HL-60 (cell line): Measurements from ENCODE around the gene MZF1.

Experiments
- DNase-seq, 2 experiments: peaks; one replicate each; pipeline ENCODE4 v3.0.0-alpha.2; 2010 to 2020; ENCODE audit warnings: low read depth in 1 of 2, low spot score in 1 of 2
- H3K27ac ChIP-seq: fragments of 250-450 bp; sonication (Bioruptor Pico); replicated peaks from 2 replicates; pipeline ENCODE4 v1.5.1; 2020; ENCODE audit warnings: mild to moderate bottlenecking, moderate library complexity
- H3K27me3 ChIP-seq: fragments of 250-450 bp; sonication (Bioruptor Pico); 2 replicates; pipeline ENCODE4 v1.5.1; 2021; ENCODE audit warnings: mild to moderate bottlenecking, moderate library complexity; ENCODE audit not compliant: insufficient read depth, poor library complexity, severe bottlenecking
- H3K4me3 ChIP-seq: replicated peaks from 2 replicates; pipeline ENCODE4 v1.5.1; 2011; ENCODE audit warnings: mild to moderate bottlenecking, control low read depth, low read length; ENCODE audit not compliant: insufficient read depth
- CTCF ChIP-seq: IDR thresholded peaks from one replicate; pipeline ENCODE4 v1.5.1; 2011; ENCODE audit warnings: low read length, control low read depth, inconsistent platforms; ENCODE audit not compliant: insufficient read depth
- GABPA ChIP-seq: IDR thresholded peaks from 2 replicates; pipeline ENCODE4 v1.6.1; 2012; ENCODE audit warnings: low read depth
- POLR2AphosphoS5 ChIP-seq: IDR thresholded peaks from 2 replicates; pipeline ENCODE4 v1.6.1; 2012; ENCODE audit warnings: low read depth
- SPI1 ChIP-seq: IDR thresholded peaks from 2 replicates; pipeline ENCODE4 v1.6.1; 2012; ENCODE audit warnings: low read depth, mild to moderate bottlenecking, borderline replicate concordance
- TF ChIP-seq, protein P1 (sequence below): IDR thresholded peaks from 2 replicates; pipeline ENCODE4 v1.6.1; 2012; ENCODE audit warnings: low read depth; ENCODE audit not compliant: insufficient replicate concordance

MZF1 gene

GRCh38 chr19:58554494-58555368, 18.4 kb downstream of the MZF1 start, which contains the start of gene CHMP2A:
Gene CHMP2A (minus strand): TSS chr19:58555105. CDS start chr19:58554212, 893 bp downstream.
- no peaks in the 10 kb centered on the region for H3K27me3 ChIP-seq
- TF ChIP-seq POLR2AphosphoS5 (peak; percentile 96), CTCF (no peak), SPI1 (no peak), GABPA (peak; percentile 98)
- TF ChIP-seq, protein P1, sequence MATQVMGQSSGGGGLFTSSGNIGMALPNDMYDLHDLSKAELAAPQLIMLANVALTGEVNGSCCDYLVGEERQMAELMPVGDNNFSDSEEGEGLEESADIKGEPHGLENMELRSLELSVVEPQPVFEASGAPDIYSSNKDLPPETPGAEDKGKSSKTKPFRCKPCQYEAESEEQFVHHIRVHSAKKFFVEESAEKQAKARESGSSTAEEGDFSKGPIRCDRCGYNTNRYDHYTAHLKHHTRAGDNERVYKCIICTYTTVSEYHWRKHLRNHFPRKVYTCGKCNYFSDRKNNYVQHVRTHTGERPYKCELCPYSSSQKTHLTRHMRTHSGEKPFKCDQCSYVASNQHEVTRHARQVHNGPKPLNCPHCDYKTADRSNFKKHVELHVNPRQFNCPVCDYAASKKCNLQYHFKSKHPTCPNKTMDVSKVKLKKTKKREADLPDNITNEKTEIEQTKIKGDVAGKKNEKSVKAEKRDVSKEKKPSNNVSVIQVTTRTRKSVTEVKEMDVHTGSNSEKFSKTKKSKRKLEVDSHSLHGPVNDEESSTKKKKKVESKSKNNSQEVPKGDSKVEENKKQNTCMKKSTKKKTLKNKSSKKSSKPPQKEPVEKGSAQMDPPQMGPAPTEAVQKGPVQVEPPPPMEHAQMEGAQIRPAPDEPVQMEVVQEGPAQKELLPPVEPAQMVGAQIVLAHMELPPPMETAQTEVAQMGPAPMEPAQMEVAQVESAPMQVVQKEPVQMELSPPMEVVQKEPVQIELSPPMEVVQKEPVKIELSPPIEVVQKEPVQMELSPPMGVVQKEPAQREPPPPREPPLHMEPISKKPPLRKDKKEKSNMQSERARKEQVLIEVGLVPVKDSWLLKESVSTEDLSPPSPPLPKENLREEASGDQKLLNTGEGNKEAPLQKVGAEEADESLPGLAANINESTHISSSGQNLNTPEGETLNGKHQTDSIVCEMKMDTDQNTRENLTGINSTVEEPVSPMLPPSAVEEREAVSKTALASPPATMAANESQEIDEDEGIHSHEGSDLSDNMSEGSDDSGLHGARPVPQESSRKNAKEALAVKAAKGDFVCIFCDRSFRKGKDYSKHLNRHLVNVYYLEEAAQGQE = no peak
- H3K4me3 ChIP-seq = peak within 1 kb of the TSS; percentile 74
- peak; percentile 92 to 98 for DNase-seq
- H3K27ac ChIP-seq = peak within 1 kb of the TSS; percentile 90

DNA sequence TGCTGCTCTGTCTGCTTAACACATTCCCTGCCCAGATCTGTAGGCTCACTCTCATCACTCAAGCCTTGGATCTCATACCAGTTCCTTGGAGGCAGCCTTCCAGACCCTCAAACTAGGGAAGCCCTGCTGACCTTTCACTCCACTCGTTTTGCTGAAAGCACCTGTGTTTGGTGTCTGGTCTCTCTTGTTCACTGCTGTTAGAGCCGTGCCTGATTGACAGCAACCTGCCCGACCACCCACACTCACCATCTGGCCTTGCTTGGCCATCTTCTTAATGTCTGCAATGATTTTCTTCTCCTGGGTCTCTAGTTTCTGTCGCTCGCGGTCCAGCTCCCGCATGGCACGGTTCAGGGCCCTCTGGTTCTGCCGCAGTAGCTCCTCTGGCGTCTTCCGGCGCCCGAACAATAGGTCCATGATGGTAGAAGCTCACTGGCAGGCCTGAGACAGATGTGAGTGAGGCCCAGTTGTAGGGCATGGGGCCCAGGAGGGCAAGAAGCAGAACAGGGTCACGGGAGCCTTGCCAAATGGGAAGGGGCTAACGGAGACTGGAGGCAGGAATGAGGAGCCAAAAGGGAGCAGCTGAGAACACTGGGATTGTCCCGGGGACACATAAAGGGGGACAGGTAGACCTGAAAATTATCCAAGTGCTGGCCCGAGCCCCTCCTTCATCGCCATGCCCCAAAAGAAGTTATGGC, 19.2 kb downstream of the MZF1 start:
- Histone ChIP-seq H3K27ac (peak overlapping the region; percentile 75), H3K27me3 (no peaks in the 10 kb centered on the region), H3K4me3 (peak overlapping the region; percentile 74)
- no peak for TF ChIP-seq POLR2AphosphoS5
- TF ChIP-seq GABPA = no peak
- no peak for TF ChIP-seq SPI1
- TF ChIP-seq, protein P1 = no peak
- no peak for TF ChIP-seq CTCF
- DNase-seq = peak in 1 of 2 experiments; percentile 39

- H3K4me3 ChIP-seq = no peak overlapping the region
- H3K27me3 ChIP-seq = no peaks in the 10 kb centered on the region
- DNase-seq = no peak
- TF ChIP-seq POLR2AphosphoS5 (no peak), CTCF (no peak), GABPA (no peak), SPI1 (no peak)
- TF ChIP-seq, protein P1 = no peak
- H3K27ac ChIP-seq = no peak overlapping the region
Measured at GRCh38 chr19:58552655-58553054, 20.5 kb downstream of the MZF1 start.
